NOMO-1 treated with dmso at 0.1 percent for 144 hours (cell line): ENCODE measurements around the gene TMEM121.

ENCODE experiments used
- DNase-seq: peaks from one replicate; lab custom pipeline; 2025; ENCODE audit not compliant: unreplicated experiment; lab: John Stamatoyannopoulos, UW

The TMEM121 gene

GRCh38 chr14:105527826-105528585, 1.6 kb downstream of the TMEM121 start:
- peak; percentile 36 for DNase-seq

GRCh38 chr14:105528586-105529318, 2.4 kb downstream of the TMEM121 start:
- no peak for DNase-seq

DNA sequence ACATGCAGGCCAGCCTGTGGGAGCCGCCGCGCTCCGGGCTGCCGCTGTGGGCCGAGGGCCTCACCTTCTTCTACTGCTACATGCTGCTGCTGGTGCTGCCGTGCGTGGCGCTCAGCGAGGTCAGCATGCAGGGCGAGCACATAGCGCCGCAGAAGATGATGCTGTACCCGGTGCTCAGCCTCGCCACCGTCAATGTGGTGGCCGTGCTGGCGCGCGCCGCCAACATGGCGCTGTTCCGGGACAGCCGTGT, 2.9 kb downstream of the TMEM121 start:
- no peak for DNase-seq

- DNase-seq: no peak
These were observed 3.3 kb downstream of the TMEM121 start for GRCh38 chr14:105529569-105530284.

DNA sequence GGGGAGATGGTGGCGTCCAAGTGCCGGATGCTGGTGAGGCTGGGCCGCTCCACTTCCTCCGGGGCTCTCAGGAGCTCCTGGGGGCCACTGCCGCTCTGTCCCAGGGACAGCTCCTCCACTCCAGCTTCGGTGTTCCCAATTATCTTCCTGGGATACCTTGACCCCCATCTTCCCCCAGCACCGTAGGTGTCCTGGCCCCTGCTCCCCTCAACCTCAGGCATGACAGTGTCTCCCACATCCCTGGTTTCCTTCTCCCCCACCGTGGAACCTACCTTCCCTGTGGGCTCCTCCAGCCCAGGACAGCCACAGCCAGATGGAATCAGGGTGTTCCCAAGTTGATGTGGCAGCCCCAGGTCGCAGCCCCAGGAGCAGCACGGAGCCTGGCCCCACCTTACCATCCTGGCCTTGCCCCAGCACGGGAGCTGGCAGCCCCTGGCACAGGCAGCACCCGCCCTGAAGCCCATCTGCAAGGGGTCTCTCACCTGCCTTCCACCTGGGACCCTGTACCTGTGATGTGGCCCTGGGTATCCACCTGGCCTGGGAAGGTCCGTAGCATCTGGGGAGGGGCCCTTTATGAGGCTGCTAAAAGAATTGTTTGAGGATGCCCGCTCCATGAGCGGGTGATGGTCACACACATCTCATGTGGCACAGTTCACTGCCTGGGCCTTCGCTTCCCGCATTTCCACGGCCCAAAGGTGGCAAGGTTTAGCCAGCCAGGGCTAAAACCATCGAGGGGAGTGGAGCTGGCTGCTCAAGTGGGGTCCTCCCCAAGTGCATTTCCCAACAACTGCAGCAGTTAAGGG, 4.1 kb downstream of the TMEM121 start:
- no peak for DNase-seq

GRCh38 chr14:105531088-105531893, 4.9 kb downstream of the TMEM121 start:
- no peak for DNase-seq

- no peak for DNase-seq
These were observed 5.7 kb downstream of the TMEM121 start for GRCh38 chr14:105531894-105532623.

- DNase-seq: no peak
These were observed 6.4 kb downstream of the TMEM121 start for GRCh38 chr14:105532735-105533141.

DNA sequence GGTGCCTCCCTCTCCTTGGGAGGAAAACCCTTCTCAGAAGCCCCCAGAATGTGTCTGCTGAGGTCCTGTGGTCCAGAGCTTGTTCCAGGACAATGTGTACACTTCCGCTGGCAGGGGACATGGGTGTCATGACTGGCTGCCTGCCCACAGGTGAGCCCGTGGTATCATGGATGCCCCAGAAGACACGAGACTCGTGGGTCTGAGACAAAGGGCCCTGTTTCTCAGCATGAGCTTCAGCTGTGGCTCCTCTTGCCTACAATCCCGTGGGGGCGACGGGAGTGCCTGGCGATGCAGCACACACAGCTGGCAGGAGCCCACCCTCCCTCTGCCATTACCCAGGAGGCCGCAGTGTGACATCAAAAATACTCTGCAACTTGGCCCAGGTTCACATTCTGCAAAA, 7.0 kb downstream of the TMEM121 start:
- no peak for DNase-seq

- DNase-seq: no peak
These were observed 7.6 kb downstream of the TMEM121 start for GRCh38 chr14:105533811-105534498.

DNA sequence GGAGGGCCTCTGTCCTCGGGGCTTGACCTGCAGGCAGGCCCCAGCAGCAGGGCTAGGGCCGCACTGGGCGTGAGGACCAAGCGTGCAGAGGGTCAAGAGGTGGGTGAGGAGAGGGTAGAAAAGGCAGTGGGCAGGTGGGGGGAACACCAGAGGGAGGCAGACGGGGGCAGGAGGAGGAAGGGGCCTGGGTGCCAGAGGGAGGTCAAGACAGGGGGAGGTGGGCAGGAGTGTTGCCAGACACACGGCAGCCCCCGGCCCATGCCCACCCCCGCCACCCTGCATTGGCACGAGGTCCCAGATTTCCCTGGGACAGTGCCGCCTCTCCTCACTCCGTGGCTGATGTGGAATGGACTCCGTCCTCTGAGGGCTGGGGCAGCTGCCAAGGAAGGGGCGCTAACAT, 8.2 kb downstream of the TMEM121 start:
- no peak for DNase-seq

DNA sequence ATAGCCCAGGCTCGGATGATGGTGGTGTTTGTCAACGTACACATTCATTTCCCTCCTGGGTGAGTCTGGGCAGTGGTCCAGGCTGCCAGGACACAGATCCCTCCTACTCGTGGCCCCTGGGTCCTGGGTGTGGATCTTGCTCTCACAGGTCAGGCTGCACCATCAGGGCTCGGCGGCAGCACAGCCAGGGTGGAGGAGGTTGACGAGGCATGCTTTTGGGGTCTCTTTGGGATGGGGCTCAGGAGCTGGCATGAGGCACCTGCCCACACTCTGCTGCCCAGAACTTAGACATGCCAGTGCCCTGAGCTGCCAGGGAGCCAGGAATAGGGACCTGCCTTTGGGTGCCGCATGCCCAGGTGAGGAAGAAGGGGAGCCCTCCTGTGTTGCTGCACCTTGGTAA, 9.7 kb downstream of the TMEM121 start:
- no peak for DNase-seq

- no peak for DNase-seq
These were observed 10.6 kb downstream of the TMEM121 start for GRCh38 chr14:105536691-105537579.

- no peak for DNase-seq
These were observed 11.4 kb downstream of the TMEM121 start for GRCh38 chr14:105537580-105538474.

DNA sequence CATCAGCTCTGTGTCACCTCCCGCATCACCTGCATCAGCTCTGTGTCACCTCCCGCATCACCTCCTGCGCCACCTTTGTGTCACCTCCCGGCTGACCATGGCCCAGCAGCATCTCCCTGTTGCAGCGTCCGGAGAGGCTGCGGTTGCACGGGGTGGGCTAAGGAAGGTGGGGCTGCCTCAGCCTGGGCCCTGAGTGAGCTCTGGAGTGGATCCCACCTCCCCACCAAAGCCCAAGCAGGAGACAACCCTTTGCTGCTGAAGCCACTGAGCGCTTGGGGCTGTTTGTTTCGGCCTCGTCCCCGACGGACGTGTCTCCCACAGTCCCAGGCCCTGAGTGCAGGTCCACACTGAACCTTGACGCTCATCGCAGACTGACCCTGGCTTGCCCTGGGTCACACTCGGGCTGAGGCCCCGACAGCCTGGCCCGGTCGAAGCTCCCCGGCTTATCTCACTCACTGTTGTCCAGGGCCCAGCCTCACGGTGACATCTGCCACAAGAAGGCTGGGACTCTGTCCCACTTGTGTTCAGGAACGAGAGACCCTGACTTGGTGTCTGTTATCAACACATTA, 12.2 kb downstream of the TMEM121 start:
- DNase-seq: no peak

- DNase-seq: no peak
These were observed 14.4 kb downstream of the TMEM121 start for GRCh38 chr14:105540811-105541210.
